Lung (tissue), 12 donors: ENCODE data around the gene GALNT2. TPM values are rescaled to one million over a fixed set of nuclear protein-coding genes. Genes with fewer than 3 reads are reported as not detected.

ENCODE experiments used
- ATAC-seq: fragments of 200-7000 bp; cut with Tn5 transposase; one replicate; pipeline ENCODE4 v1.9.1; 2020; ENCODE audit warnings: moderate number of reproducible peaks; ENCODE audit not compliant: insufficient read depth, low FRiP score
- DNase-seq, 3 donors: peaks; one replicate each; pipeline ENCODE4 v3.0.0-alpha.2; 2013 to 2017
- H3K27ac ChIP-seq, 2 donors: one replicate each; pipeline ENCODE4 v1.5.1; 2013; ENCODE audit warnings: mild to moderate bottlenecking in 2 of 2, moderate library complexity in 2 of 2, control low read depth in 1 of 2, inconsistent platforms in 1 of 2, low read depth in 1 of 2, low read length in 1 of 2
- H3K27me3 ChIP-seq, 3 donors: one replicate each; pipeline ENCODE4 v1.5.1; 2013; ENCODE audit warnings: low read length in 2 of 3; ENCODE audit not compliant: control insufficient read depth in 3 of 3, insufficient read depth in 3 of 3
- H3K36me3 ChIP-seq, 4 donors: one replicate each; pipeline ENCODE4 v1.5.1; 2013; ENCODE audit warnings: low read length in 4 of 4, mild to moderate bottlenecking in 1 of 4, moderate library complexity in 1 of 4; ENCODE audit not compliant: control insufficient read depth in 4 of 4, insufficient read depth in 4 of 4
- H3K4me1 ChIP-seq, 5 donors: one replicate each; pipeline ENCODE4 v1.5.1; 2013; ENCODE audit warnings: low read length in 5 of 5, mild to moderate bottlenecking in 2 of 5, moderate library complexity in 1 of 5; ENCODE audit not compliant: control insufficient read depth in 5 of 5, insufficient read depth in 5 of 5
- H3K4me3 ChIP-seq: one replicate; pipeline ENCODE4 v1.5.1; 2013; ENCODE audit warnings: mild to moderate bottlenecking, control low read depth, moderate library complexity
- H3K9ac ChIP-seq, 2 donors: one replicate each; pipeline ENCODE4 v1.5.1; 2013; ENCODE audit warnings: low read length in 2 of 2, control low read depth in 1 of 2; ENCODE audit not compliant: insufficient read depth in 1 of 2
- H3K9me3 ChIP-seq, 4 donors: one replicate each; pipeline ENCODE4 v1.5.1; 2013; ENCODE audit warnings: low read length in 3 of 4, mild to moderate bottlenecking in 1 of 4, moderate library complexity in 1 of 4; ENCODE audit not compliant: control insufficient read depth in 4 of 4, insufficient read depth in 3 of 4
- CTCF ChIP-seq: IDR thresholded peaks from 2 replicates; pipeline ENCODE4 v1.5.1; 2012; ENCODE audit warnings: mild to moderate bottlenecking; ENCODE audit errors: control extremely low read depth, extremely low read depth
- WGBS, 2 donors: extraction: QIAGEN DNeasy Blood & Tissue Kit; methylation state at CpG; one replicate each; pipeline ENCODE4 v1.1.7; 2013; 5-methylcytosine and 5-hydroxymethylcytosine counted together
- polyA plus RNA-seq, 2 donors: library from polyadenylated mRNA; stranded (reverse); fragments of 200-250 nt; gene quantifications; one replicate each; pipeline ENCODE4 v1.2.1, GENCODE V29; 2013
- total RNA-seq, 2 donors: library from RNA; depleted of rRNA in 1 of 2; stranded (reverse); fragments of >200 nt in 1 of 2; gene quantifications; one replicate each; pipeline ENCODE4 v1.2.1, GENCODE V29; 2014 to 2021
- donor health status: control.
- donor health status: control.
- donor health status: Bipolar disorder and iron deficiency.
- donor health status: healthy.
- donor health status: DM: yes; HTN: yes; CAD: no.

GALNT2 gene
- total and polyA plus RNA-seq, 4 donors, result 23.1 to 101 (median 58.9) TPM

- WGBS, 2 donors, result 94 to 95% methylated on average over 13 of the region's 13 CpGs
- no peak overlapping the region for H3K27ac ChIP-seq
- no peak for ATAC-seq
- TF ChIP-seq CTCF, result no peak
- H3K27me3 ChIP-seq, result no peaks in the 10 kb centered on the region
- no peak for DNase-seq
- H3K4me3 ChIP-seq, result no peak overlapping the region
- H3K36me3 ChIP-seq, result peaks cover 4 to 36% (median 12%) of the 10 kb centered on the region in 4 donors
- peaks cover 0 to 7% (median 0%) of the 10 kb centered on the region in 5 donors for H3K4me1 ChIP-seq
- no peaks in the 10 kb centered on the region for H3K9me3 ChIP-seq
- H3K9ac ChIP-seq, result no peak overlapping the region
Observed at GRCh38 chr1:230262867-230263567, 196.0 kb downstream of the GALNT2 start.

- Histone ChIP-seq H3K9me3 (no peaks in the 10 kb centered on the region), H3K9ac (no peak overlapping the region), H3K4me3 (no peak overlapping the region), H3K36me3 (peaks cover 4 to 38% (median 13%) of the 10 kb centered on the region in 4 donors), H3K4me1 (peaks cover 0 to 7% (median 0%) of the 10 kb centered on the region in 5 donors), H3K27me3 (no peaks in the 10 kb centered on the region), H3K27ac (no peak overlapping the region)
- ATAC-seq (no peak), DNase-seq (no peak)
- 94 to 95% methylated on average over 21 of the region's 21 CpGs for WGBS, 2 donors
- TF ChIP-seq CTCF, result no peak
Observed at GRCh38 chr1:230263568-230264195, 196.6 kb downstream of the GALNT2 start.

- no peak for TF ChIP-seq CTCF
- Histone ChIP-seq H3K36me3 (peaks cover 4 to 38% (median 13%) of the 10 kb centered on the region in 4 donors), H3K4me3 (no peak overlapping the region), H3K9me3 (no peaks in the 10 kb centered on the region), H3K4me1 (peaks cover 0 to 7% (median 0%) of the 10 kb centered on the region in 5 donors), H3K27me3 (no peaks in the 10 kb centered on the region), H3K9ac (no peak overlapping the region), H3K27ac (no peak overlapping the region)
- ATAC-seq (no peak), DNase-seq (no peak)
- WGBS, 2 donors, result 88 to 93% methylated on average over 8 of the region's 8 CpGs
Observed at GRCh38 chr1:230264342-230264741, 197.3 kb downstream of the GALNT2 start.
